KMS-11 (cell line): ENCODE data around the gene HIGD1C.

ENCODE experiments used
- H2AFZ ChIP-seq: fragments of 200-600 bp; sonication (generic); 2 replicates; pipeline ENCODE4 v1.6.1; 2016; ENCODE audit warnings: antibody characterized with exemption, mixed run types, low read depth
- H3K27ac ChIP-seq: fragments of 200-600 bp; sonication (generic); 2 replicates; pipeline ENCODE4 v1.6.1; 2016; ENCODE audit warnings: mild to moderate bottlenecking, mixed run types
- H3K27me3 ChIP-seq: fragments of 200-600 bp; sonication (generic); 2 replicates; pipeline ENCODE4 v1.6.1; 2017; ENCODE audit warnings: mild to moderate bottlenecking, low read depth, mixed run types, moderate library complexity; ENCODE audit not compliant: insufficient read depth
- H3K36me3 ChIP-seq: fragments of 200-600 bp; sonication (generic); 2 replicates; pipeline ENCODE4 v1.6.1; 2017; ENCODE audit warnings: mild to moderate bottlenecking, mixed run types; ENCODE audit not compliant: insufficient read depth
- H3K4me1 ChIP-seq: fragments of 200-600 bp; sonication (generic); 2 replicates; pipeline ENCODE4 v1.6.1; 2016; ENCODE audit warnings: mild to moderate bottlenecking, low read depth, mixed run types; ENCODE audit not compliant: poor library complexity, severe bottlenecking
- H3K4me2 ChIP-seq: fragments of 200-600 bp; sonication (generic); 2 replicates; pipeline ENCODE4 v1.7.0; 2016; ENCODE audit warnings: mild to moderate bottlenecking, mixed run types
- H3K4me3 ChIP-seq: fragments of 200-600 bp; sonication (generic); IDR thresholded peaks from 2 replicates; pipeline ENCODE4 v1.6.1; 2017; ENCODE audit warnings: low read depth, low read length, mixed read lengths; ENCODE audit not compliant: insufficient read depth
- H3K79me2 ChIP-seq: fragments of 200-600 bp; sonication (generic); 2 replicates; pipeline ENCODE4 v1.6.1; 2016; ENCODE audit warnings: low read depth, mixed run types; ENCODE audit not compliant: insufficient read depth
- H3K9ac ChIP-seq: fragments of 200-600 bp; sonication (generic); 2 replicates; pipeline ENCODE4 v1.6.1; 2016; ENCODE audit warnings: mild to moderate bottlenecking, mixed run types
- H4K20me1 ChIP-seq: fragments of 200-600 bp; sonication (generic); 2 replicates; pipeline ENCODE4 v1.6.1; 2016; ENCODE audit warnings: mild to moderate bottlenecking, mixed run types; ENCODE audit not compliant: insufficient read depth
- TF ChIP-seq, protein P1 (sequence below): fragments of 200-600 bp; sonication (generic); conservative IDR thresholded peaks from 2 replicates; pipeline ENCODE4 v1.6.1; 2017; ENCODE audit warnings: low read depth, mild to moderate bottlenecking, antibody characterized with exemption, low read length, moderate library complexity, mixed read lengths

Gene HIGD1C

DNA sequence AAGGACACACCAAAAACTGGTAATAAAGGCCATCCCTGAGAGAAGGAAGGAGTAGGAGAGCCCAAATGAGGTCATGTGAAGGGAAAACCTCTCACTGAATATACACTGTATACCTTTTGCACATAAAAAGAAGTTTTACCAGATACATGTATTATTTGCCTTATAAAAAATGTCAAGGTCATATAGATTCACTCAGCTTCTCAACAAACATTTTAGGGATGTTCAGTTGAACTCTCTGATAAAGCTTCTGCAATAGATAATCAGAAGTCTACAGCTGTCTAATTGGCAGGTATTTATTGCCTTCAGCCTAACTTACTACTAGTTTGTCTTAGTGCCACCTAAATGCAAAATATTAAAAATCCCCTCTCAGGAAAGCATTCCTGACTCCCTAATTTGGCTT is 65.1 kb downstream of the HIGD1C start:
- no peaks in the 10 kb centered on the region for H3K27me3 ChIP-seq
- peaks cover 54% of the 10 kb centered on the region; the same call in 1 of the 2 replicates for H3K79me2 ChIP-seq
- H3K4me1 ChIP-seq = peaks cover 11% of the 10 kb centered on the region
- no peak overlapping the region for H2AFZ ChIP-seq
- H3K9ac ChIP-seq = no peak overlapping the region
- no peak overlapping the region for H3K4me2 ChIP-seq
- TF ChIP-seq, protein P1, sequence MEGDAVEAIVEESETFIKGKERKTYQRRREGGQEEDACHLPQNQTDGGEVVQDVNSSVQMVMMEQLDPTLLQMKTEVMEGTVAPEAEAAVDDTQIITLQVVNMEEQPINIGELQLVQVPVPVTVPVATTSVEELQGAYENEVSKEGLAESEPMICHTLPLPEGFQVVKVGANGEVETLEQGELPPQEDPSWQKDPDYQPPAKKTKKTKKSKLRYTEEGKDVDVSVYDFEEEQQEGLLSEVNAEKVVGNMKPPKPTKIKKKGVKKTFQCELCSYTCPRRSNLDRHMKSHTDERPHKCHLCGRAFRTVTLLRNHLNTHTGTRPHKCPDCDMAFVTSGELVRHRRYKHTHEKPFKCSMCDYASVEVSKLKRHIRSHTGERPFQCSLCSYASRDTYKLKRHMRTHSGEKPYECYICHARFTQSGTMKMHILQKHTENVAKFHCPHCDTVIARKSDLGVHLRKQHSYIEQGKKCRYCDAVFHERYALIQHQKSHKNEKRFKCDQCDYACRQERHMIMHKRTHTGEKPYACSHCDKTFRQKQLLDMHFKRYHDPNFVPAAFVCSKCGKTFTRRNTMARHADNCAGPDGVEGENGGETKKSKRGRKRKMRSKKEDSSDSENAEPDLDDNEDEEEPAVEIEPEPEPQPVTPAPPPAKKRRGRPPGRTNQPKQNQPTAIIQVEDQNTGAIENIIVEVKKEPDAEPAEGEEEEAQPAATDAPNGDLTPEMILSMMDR = no peak
- H4K20me1 ChIP-seq = no peaks in the 10 kb centered on the region
- H3K4me3 ChIP-seq = no peak overlapping the region
- H3K27ac ChIP-seq = no peak overlapping the region
- no peaks in the 10 kb centered on the region for H3K36me3 ChIP-seq

DNA sequence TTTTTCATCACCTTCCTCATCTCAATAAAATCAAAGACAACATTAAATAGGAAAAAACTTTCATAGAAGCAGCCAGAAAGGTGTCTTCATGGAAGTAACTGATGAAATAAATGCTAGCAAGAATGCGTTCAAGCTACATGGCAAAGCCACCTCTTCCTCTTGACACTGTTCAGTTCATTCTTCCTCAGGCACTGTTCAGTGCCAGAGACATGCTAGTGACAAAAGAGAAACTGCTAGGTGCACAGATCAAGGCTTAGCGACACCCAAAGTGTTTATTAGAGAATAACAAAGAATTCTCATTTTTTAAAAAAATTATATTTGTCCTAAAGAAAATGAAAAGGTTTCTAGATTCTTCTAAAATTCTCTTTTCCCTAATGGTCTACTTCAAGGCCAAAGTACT is 66.6 kb downstream of the HIGD1C start:
- no peak overlapping the region for H3K4me3 ChIP-seq
- TF ChIP-seq, protein P1 = no peak
- no peak overlapping the region for H3K9ac ChIP-seq
- no peak overlapping the region for H3K4me2 ChIP-seq
- H3K27ac ChIP-seq = no peak overlapping the region
- H4K20me1 ChIP-seq = no peaks in the 10 kb centered on the region
- H3K79me2 ChIP-seq = peaks cover 69% of the 10 kb centered on the region
- H3K4me1 ChIP-seq = peaks cover 26% of the 10 kb centered on the region
- no peak overlapping the region for H2AFZ ChIP-seq
- no peaks in the 10 kb centered on the region for H3K36me3 ChIP-seq
- H3K27me3 ChIP-seq = no peaks in the 10 kb centered on the region

DNA sequence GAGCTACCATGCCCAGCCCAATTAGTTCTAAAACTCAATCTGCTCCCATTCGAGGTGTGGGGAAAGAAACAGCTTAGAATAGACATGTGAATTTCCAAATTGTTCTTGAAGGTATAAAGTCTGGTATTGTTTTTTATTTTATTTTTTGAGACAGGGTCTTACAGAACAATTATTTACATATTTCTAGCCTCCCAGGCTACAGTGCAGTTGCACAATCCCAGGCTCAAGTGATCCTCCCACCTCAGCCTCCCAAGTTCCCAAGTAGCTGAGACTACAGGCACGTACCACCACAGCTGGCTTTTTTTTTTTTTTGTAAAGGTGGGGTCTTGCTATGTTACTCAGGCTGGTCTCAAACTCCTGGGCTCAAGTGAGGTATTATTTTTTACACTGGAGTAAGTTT is 67.6 kb downstream of the HIGD1C start:
- Histone ChIP-seq H3K79me2 (peaks cover 72% of the 10 kb centered on the region), H3K27ac (no peak overlapping the region), H3K36me3 (no peaks in the 10 kb centered on the region), H2AFZ (no peak overlapping the region), H4K20me1 (no peaks in the 10 kb centered on the region), H3K4me2 (no peak overlapping the region), H3K4me3 (no peak overlapping the region), H3K9ac (no peak overlapping the region), H3K27me3 (no peaks in the 10 kb centered on the region), H3K4me1 (peaks cover 28% of the 10 kb centered on the region)
- TF ChIP-seq, protein P1 = no peak
